H9 (cell line): ENCODE results near the gene RAVER1. TPM values are rescaled to one million over a fixed set of nuclear protein-coding genes. Genes with fewer than 3 reads are reported as not detected.
"Not testable (repeated sequence)": the region's sequence is repeated elsewhere in the genome, so short reads cannot be mapped to it uniquely, and the experiment has no call there.

Source experiments
- DNase-seq: peaks from one replicate; pipeline ENCODE4 v3.0.0-alpha.2; 2017
- H2AFZ ChIP-seq: one replicate; pipeline ENCODE4 v1.6.1; 2013; ENCODE audit warnings: mild to moderate bottlenecking, low read length, control low read depth, moderate library complexity
- H2AK5ac ChIP-seq: 2 replicates; pipeline ENCODE4 v1.6.1; 2013; ENCODE audit warnings: low read length, control low read depth, mixed read lengths; ENCODE audit not compliant: insufficient read length
- H2BK120ac ChIP-seq: one replicate; pipeline ENCODE4 v1.6.1; 2013; ENCODE audit warnings: low read depth, mild to moderate bottlenecking, low read length, control low read depth, inconsistent platforms; ENCODE audit not compliant: poor library complexity, severe bottlenecking
- H2BK12ac ChIP-seq: 2 replicates; pipeline ENCODE4 v1.6.1; 2013; ENCODE audit warnings: low read length, control low read depth, mixed read lengths, low read depth; ENCODE audit not compliant: insufficient read length
- H2BK15ac ChIP-seq: 2 replicates; pipeline ENCODE4 v1.6.1; 2013; ENCODE audit warnings: low read depth, low read length, control low read depth
- H2BK20ac ChIP-seq: one replicate; pipeline ENCODE4 v1.6.1; 2013; ENCODE audit warnings: low read depth, mild to moderate bottlenecking, low read length, control low read depth, inconsistent platforms; ENCODE audit not compliant: poor library complexity, severe bottlenecking
- H2BK5ac ChIP-seq: 2 replicates; pipeline ENCODE4 v1.6.1; 2013; ENCODE audit warnings: low read length, control low read depth, mixed read lengths; ENCODE audit not compliant: insufficient read length
- H3K14ac ChIP-seq: 2 replicates; pipeline ENCODE4 v1.6.1; 2013; ENCODE audit warnings: low read length, control low read depth; ENCODE audit not compliant: insufficient read depth
- H3K18ac ChIP-seq: 2 replicates; pipeline ENCODE4 v1.6.1; 2013; ENCODE audit warnings: low read depth, mild to moderate bottlenecking, mixed read lengths, low read length, control low read depth; ENCODE audit not compliant: insufficient read length
- H3K23ac ChIP-seq: 2 replicates; pipeline ENCODE4 v1.6.1; 2013; ENCODE audit warnings: low read length, control low read depth, mixed read lengths, low read depth; ENCODE audit not compliant: insufficient read length
- H3K23me2 ChIP-seq: 2 replicates; pipeline ENCODE4 v1.6.1; 2013; ENCODE audit warnings: low read depth, mild to moderate bottlenecking, mixed read lengths, low read length, control low read depth; ENCODE audit not compliant: insufficient read length, poor library complexity, severe bottlenecking
- H3K27ac ChIP-seq: 2 replicates; pipeline ENCODE4 v1.5.1; 2013; ENCODE audit warnings: low read length, control low read depth, mixed read lengths, low read depth; ENCODE audit not compliant: insufficient read length
- H3K27me3 ChIP-seq: 2 replicates; pipeline ENCODE4 v1.6.1; 2013; ENCODE audit warnings: low read length, control low read depth, inconsistent platforms; ENCODE audit not compliant: insufficient read depth
- H3K4ac ChIP-seq: 2 replicates; pipeline ENCODE4 v1.6.1; 2013; ENCODE audit warnings: low read depth, mild to moderate bottlenecking, control low read depth, inconsistent platforms, low read length, moderate library complexity
- H3K4me1 ChIP-seq: 2 replicates; pipeline ENCODE4 v1.6.1; 2013; ENCODE audit warnings: low read length, control low read depth, inconsistent platforms; ENCODE audit not compliant: insufficient read depth
- H3K4me2 ChIP-seq: 2 replicates; pipeline ENCODE4 v1.6.1; 2013; ENCODE audit warnings: low read length, control low read depth, mixed read lengths; ENCODE audit not compliant: insufficient read length, insufficient read depth
- H3K56ac ChIP-seq: 2 replicates; pipeline ENCODE4 v1.6.1; 2013; ENCODE audit warnings: low read depth, mild to moderate bottlenecking, mixed read lengths, low read length, control low read depth; ENCODE audit not compliant: insufficient read length
- H3K79me1 ChIP-seq: 2 replicates; pipeline ENCODE4 v1.6.1; 2013; ENCODE audit warnings: low read depth, mild to moderate bottlenecking, moderate library complexity, low read length, control low read depth, inconsistent platforms; ENCODE audit not compliant: insufficient read depth, poor library complexity, severe bottlenecking
- H3K79me2 ChIP-seq: 2 replicates; pipeline ENCODE4 v1.6.1; 2013; ENCODE audit warnings: low read length, control low read depth, inconsistent platforms; ENCODE audit not compliant: insufficient read depth
- H3K9ac ChIP-seq: 2 replicates; pipeline ENCODE4 v1.6.1; 2013; ENCODE audit warnings: low read length, control low read depth, mixed read lengths; ENCODE audit not compliant: insufficient read length; ENCODE audit errors: extremely low read depth
- H3K9me3 ChIP-seq: one replicate; pipeline ENCODE4 v1.6.1; 2013; ENCODE audit warnings: low read depth, low read length, inconsistent platforms; ENCODE audit not compliant: control insufficient read depth
- H3T11ph ChIP-seq: one replicate; pipeline ENCODE4 v1.6.1; 2013; ENCODE audit warnings: mild to moderate bottlenecking, low read length, control low read depth, inconsistent platforms
- H4K20me1 ChIP-seq: one replicate; pipeline ENCODE4 v1.6.1; 2013; ENCODE audit not compliant: control insufficient read depth, insufficient read length, insufficient read depth
- H4K5ac ChIP-seq: 2 replicates; pipeline ENCODE4 v1.6.1; 2013; ENCODE audit warnings: low read depth, mild to moderate bottlenecking, mixed read lengths, low read length, control low read depth; ENCODE audit not compliant: insufficient read length
- H4K8ac ChIP-seq: replicated peaks from 2 replicates; pipeline ENCODE4 v1.6.1; 2013; ENCODE audit warnings: low read length, control low read depth, mixed read lengths, low read depth; ENCODE audit not compliant: insufficient read length
- H4K91ac ChIP-seq: 2 replicates; pipeline ENCODE4 v1.6.1; 2013; ENCODE audit warnings: low read depth, mild to moderate bottlenecking, moderate library complexity, mixed read lengths, low read length, control low read depth; ENCODE audit not compliant: insufficient read length
- H3K27ac Mint-ChIP-seq, 3 experiments: 2 replicates in 2 of 3; 3 replicates in 1 of 3; pipeline ENCODE4 v1.8.0; 2020 to 2021; ENCODE audit warnings: mixed read lengths in 3 of 3, mild to moderate bottlenecking in 1 of 3, moderate library complexity in 1 of 3
- H3K27me3 Mint-ChIP-seq: 2 replicates; pipeline ENCODE4 v1.8.0; 2021; ENCODE audit warnings: low read depth, mild to moderate bottlenecking, moderate library complexity, mixed read lengths
- H3K36me3 Mint-ChIP-seq, 3 experiments: 2 replicates in 2 of 3; 3 replicates in 1 of 3; pipeline ENCODE4 v1.8.0; 2020 to 2021; ENCODE audit warnings: low read depth in 3 of 3, mixed read lengths in 3 of 3; ENCODE audit not compliant: insufficient read depth in 1 of 3
- H3K4me1 Mint-ChIP-seq, 2 experiments: 2 replicates each; pipeline ENCODE4 v1.8.0; 2020; ENCODE audit warnings: mixed read lengths in 2 of 2
- H3K4me3 Mint-ChIP-seq, 2 experiments: 2 replicates in 1 of 2; 3 replicates in 1 of 2; pipeline ENCODE4 v1.8.0; 2020 to 2021; ENCODE audit warnings: mild to moderate bottlenecking in 2 of 2, mixed read lengths in 2 of 2, moderate library complexity in 1 of 2
- H3K9me3 Mint-ChIP-seq, 2 experiments: 2 replicates in 1 of 2; 3 replicates in 1 of 2; pipeline ENCODE4 v1.8.0; 2020; ENCODE audit warnings: mild to moderate bottlenecking in 2 of 2, mixed read lengths in 2 of 2, moderate library complexity in 1 of 2
- WGBS: extraction: QIAGEN DNeasy Blood & Tissue Kit; methylation state at CpG from one replicate; pipeline ENCODE4 v1.1.7; 2013; ENCODE audit warnings: missing lambda C conversion rate, low lambda C conversion rate, mixed read lengths; ENCODE audit not compliant: insufficient read length; ENCODE audit errors: extremely low coverage; 5-methylcytosine and 5-hydroxymethylcytosine counted together
- total RNA-seq: library from RNA; stranded (reverse); gene quantifications from 2 replicates; pipeline ENCODE4 v1.2.1, GENCODE V29; 2021
- TF ChIP-seq, protein P1 (sequence below): fragments of 200-600 bp; sonication (generic); conservative IDR thresholded peaks from 3 replicates; pipeline ENCODE4 v1.8.0; 2021; ENCODE audit warnings: antibody characterized with exemption, mild to moderate bottlenecking

The RAVER1 gene
- total RNA-seq, 1 experiment from 2014 or later: 74.7 TPM

DNA sequence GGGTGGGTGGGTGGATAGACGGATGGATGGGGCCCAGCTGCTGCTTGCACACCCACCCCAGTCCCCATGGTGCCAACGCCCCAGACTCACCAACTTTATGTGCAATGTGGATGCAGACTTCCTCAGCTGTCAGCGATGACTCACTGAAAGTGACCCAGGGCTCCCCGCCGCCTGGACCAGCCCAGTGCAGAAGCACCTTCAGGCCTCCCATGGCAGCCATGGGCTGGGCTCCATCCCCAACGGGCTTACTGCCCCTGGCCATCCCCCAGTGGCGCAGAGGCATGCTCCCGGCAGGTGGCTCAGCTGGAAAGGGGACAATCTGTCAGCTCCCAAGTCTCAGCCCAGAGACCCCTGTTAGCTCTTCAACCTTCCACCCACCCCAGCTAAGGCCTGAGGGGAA is 44.8 kb upstream of the RAVER1 start:
- H2BK12ac ChIP-seq: no peak overlapping the region
- no peak overlapping the region for H2BK15ac ChIP-seq
- no peak overlapping the region for H3K4me2 ChIP-seq
- H3K79me2 ChIP-seq: no peaks in the 10 kb centered on the region
- Mint-ChIP-seq H3K4me1 (peaks cover 10 to 11% of the 10 kb centered on the region in 2 experiments), H3K27ac (no peak overlapping the region), H3K9me3 (no peaks in the 10 kb centered on the region; a peak in 1 of 5 replicates), H3K4me3 (no peak overlapping the region; a peak in 1 of 5 replicates), H3K27me3 (no peaks in the 10 kb centered on the region), H3K36me3 (peaks cover 7 to 23% (median 21%) of the 10 kb centered on the region in 3 experiments; a peak in 6 of 7 replicates)
- no peak overlapping the region for H2BK5ac ChIP-seq
- no peaks in the 10 kb centered on the region for H3K9me3 ChIP-seq
- no peaks in the 10 kb centered on the region for H3K27me3 ChIP-seq
- no peaks in the 10 kb centered on the region for H3K4me1 ChIP-seq
- no peak overlapping the region for H4K8ac ChIP-seq
- H3K4ac ChIP-seq: no peak overlapping the region
- TF ChIP-seq, protein P1, sequence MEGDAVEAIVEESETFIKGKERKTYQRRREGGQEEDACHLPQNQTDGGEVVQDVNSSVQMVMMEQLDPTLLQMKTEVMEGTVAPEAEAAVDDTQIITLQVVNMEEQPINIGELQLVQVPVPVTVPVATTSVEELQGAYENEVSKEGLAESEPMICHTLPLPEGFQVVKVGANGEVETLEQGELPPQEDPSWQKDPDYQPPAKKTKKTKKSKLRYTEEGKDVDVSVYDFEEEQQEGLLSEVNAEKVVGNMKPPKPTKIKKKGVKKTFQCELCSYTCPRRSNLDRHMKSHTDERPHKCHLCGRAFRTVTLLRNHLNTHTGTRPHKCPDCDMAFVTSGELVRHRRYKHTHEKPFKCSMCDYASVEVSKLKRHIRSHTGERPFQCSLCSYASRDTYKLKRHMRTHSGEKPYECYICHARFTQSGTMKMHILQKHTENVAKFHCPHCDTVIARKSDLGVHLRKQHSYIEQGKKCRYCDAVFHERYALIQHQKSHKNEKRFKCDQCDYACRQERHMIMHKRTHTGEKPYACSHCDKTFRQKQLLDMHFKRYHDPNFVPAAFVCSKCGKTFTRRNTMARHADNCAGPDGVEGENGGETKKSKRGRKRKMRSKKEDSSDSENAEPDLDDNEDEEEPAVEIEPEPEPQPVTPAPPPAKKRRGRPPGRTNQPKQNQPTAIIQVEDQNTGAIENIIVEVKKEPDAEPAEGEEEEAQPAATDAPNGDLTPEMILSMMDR: no peak
- H4K91ac ChIP-seq: no peak overlapping the region
- DNase-seq: no peak
- no peak overlapping the region for H3K9ac ChIP-seq
- no peak overlapping the region for H3K56ac ChIP-seq
- H2AK5ac ChIP-seq: no peak overlapping the region
- no peak overlapping the region for H3K18ac ChIP-seq
- WGBS: no CpG with 5 or more reads among the region's 8 CpGs
- H2BK20ac ChIP-seq: no peak overlapping the region
- no peak overlapping the region for H3K23ac ChIP-seq
- H2BK120ac ChIP-seq: no peak overlapping the region
- no peak overlapping the region for H2AFZ ChIP-seq
- no peaks in the 10 kb centered on the region for H4K20me1 ChIP-seq
- peaks cover 4% of the 10 kb centered on the region for H3K23me2 ChIP-seq
- no peaks in the 10 kb centered on the region for H3K79me1 ChIP-seq
- no peak overlapping the region for H3K27ac ChIP-seq
- H4K5ac ChIP-seq: no peak overlapping the region
- H3K14ac ChIP-seq: no peak overlapping the region
- no peak overlapping the region for H3T11ph ChIP-seq

DNA sequence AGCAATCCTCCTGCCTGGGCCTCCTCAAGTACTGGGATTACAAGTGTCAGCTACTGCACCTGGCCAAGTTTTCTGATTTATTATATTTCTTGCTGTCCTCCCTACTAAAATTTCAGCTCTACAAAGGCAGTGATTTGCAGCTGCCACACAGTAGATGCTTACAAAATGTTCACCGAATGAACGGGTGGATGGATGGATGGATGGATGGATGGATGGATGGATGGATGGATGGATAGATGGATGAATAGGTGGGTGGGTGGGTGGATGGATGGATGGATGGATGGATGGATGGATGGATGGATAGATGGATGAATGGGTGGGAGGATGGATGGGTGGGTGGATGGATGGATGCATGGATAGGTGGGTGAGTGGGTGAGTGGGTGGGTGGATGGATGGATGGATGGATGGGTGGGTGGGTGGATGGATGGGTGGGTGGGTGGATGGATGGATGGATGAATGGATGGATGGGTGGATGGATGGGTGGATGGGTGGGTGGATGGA is 43.9 kb upstream of the RAVER1 start:
- WGBS: no CpG with 5 or more reads among the region's 2 CpGs
- H3K4ac ChIP-seq, H4K91ac ChIP-seq, H3K9me3 ChIP-seq, H3K18ac ChIP-seq, H2BK120ac ChIP-seq, H2BK5ac ChIP-seq, H3K4me1 ChIP-seq, H2AK5ac ChIP-seq, H3K27ac Mint-ChIP-seq, DNase-seq, H3K79me1 ChIP-seq, H2BK12ac ChIP-seq, H2BK20ac ChIP-seq, H3K27ac ChIP-seq, H3K14ac ChIP-seq, H2BK15ac ChIP-seq, H3K4me2 ChIP-seq, H3K27me3 Mint-ChIP-seq, H3K23ac ChIP-seq, H3K27me3 ChIP-seq, H3K56ac ChIP-seq, H3K4me3 Mint-ChIP-seq, H3K23me2 ChIP-seq, H3K9ac ChIP-seq, H4K8ac ChIP-seq, H3K9me3 Mint-ChIP-seq, H3T11ph ChIP-seq, H4K20me1 ChIP-seq, H4K5ac ChIP-seq, H2AFZ ChIP-seq, H3K79me2 ChIP-seq: not testable (repeated sequence)
- Mint-ChIP-seq H3K4me1 (peaks cover 10 to 11% of the 10 kb centered on the region in 2 experiments), H3K36me3 (peaks cover 7 to 23% (median 21%) of the 10 kb centered on the region in 3 experiments; a peak in 6 of 7 replicates)
